CD4-positive, alpha-beta T cell treated with Interleukin-15 for 4 hours (primary cell): ENCODE data around the gene HS3ST6.
"Not testable (repeated sequence)": the region's sequence is repeated elsewhere in the genome, so short reads cannot be mapped to it uniquely, and the experiment has no call there.

ENCODE experiments used
- DNase-seq: peaks from one replicate; pipeline ENCODE4 v3.0.0-alpha.2; 2020; ENCODE audit warnings: low spot score

The HS3ST6 gene

DNA sequence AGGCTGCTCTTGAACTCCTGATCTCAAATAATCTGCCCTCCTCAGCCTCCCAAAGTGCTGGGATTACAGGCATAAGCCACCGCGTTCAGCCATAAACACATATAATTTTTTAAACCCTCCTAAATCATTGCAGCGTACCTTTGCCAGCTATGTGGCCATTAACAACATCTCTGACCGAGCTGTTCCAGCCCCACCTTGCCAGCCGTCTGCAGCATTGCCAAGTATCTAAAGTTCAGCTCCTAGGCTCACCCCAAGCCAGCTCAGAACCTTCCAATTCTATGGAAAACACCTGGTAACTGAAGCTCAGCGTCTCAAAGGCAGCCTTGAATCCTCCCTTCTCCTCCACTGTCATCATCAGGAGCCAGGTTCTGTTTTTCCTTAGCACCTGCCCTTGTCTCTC is 41.1 kb downstream of the HS3ST6 start:
- no peak for DNase-seq

DNA sequence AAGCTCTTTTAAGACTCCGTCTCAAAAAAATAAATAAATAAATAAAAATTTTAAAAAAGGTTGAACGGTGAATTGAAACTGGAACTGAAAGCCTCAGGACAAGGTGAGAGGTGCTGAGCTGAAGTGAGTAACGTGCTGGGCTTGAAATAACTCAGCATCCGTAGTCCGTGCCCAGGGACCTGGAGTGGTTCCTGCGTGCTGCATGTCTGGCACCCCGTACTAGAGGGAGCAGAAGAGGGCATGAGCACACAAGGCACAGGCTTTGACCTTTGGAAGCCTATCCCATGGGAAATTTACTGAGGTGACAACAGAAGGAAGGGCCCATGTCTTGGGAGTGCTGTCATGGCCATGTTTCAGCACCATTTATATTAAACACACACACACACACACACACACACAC is 41.7 kb downstream of the HS3ST6 start:
- no peak for DNase-seq

DNA sequence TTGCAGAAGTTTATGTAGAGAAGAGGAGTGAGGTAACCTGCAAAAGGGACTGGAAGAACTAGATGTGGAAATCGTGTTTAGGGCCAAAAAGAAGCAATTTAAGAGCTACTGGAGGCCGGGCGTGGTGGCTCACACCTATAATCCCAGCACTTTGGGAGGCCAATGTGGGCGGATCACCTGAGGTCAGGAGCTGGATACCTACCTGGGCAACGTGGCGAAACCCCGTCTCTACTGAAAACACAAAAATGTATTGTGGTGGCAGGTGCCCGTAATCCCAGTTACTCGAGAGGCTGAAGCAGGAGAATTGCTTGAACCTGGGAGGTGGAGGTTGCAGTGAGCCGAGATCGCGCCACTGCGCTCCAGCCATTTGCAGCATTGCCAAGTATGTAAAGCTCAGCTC is 42.1 kb downstream of the HS3ST6 start:
- DNase-seq, result not testable (repeated sequence)

DNA sequence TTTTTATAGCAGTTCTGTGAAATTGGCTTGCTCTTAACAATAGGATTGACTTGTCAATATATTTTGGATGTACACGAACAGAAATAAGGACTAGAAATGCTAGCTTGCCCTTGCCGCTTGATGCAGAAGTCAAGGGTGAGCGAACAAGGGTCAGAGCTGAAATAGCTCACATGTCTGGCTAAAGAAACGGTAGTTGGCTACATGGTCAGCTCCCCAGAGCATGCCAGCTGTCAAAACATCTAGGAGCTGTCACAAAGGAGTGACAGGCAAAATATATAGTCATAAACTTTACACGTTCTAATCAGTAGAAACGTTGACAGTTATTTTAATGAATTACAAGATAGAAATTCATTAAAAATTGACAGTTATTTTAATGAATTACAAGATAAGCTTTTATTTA is 43.4 kb downstream of the HS3ST6 start:
- DNase-seq, result no peak

DNA sequence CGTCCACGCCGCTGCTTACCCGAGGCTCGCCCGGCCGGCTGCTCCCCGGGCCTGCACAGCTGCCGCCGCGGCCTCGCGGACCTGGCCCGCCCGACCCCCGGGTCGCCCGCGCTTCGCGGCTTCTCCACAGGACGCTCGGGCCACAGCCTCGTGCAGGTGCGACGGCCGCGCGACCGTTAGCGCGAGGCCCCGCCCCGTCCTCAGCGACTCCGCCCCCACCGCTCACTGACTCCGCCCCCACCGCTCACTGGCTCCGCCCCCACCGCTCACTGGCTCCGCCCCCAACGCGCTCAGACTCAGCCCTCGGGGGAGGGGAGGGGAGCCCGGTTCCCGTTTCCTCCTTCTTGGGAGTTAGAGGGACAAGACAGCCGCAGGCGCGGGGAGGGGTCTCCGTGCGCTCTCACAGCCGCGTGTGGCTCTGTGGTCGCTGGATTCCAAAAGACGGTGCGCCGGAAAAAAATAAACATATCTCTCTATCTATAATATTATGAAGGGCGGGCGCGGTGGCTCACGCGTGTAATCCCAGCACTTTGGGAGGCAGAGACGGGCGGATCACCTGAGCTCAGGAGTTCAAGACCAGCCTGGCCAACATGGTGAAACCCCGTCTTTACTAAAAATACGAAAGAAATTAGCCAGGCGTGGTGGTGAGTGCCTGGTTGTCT is 46.1 kb downstream of the HS3ST6 start, which contains the start of gene MEIOB:
MEIOB (minus strand) TSS at position 191 of the 662 bp plus-strand sequence. CDS start 3,989 bp downstream, outside the sequence.
- no peak for DNase-seq

DNA sequence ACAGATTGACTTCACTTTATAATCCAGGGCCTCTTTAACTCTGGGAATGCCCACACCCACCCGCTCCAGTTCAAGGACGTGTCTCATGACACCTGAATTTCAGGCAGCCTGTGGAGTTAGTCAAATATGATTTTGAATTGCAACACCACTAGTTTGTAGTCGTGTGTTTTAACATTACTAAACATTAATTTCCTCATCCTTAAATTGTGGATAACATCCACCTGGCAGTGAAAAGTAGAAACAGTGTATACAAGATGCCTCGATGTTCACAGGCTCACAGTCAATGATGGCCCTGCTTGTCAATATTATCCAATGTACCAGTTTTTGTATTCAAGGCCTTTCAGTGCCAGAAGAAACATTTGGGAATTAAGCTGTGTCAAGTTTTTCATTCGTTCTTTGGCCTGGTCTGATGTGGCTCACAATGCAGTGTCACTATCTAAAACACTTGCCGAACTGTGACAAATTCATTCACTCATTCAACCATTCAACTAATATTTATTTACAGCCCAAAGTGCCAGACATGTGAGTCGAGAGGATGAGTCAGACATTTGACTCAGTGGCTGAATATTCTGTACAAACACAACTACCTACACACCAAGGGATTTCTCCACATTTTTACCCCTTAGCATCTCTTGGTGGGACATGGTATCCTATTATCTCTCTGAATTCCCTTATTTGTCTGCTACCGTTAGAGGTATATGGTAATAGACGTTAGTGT is 47.7 kb downstream of the HS3ST6 start:
- DNase-seq, result no peak

DNA sequence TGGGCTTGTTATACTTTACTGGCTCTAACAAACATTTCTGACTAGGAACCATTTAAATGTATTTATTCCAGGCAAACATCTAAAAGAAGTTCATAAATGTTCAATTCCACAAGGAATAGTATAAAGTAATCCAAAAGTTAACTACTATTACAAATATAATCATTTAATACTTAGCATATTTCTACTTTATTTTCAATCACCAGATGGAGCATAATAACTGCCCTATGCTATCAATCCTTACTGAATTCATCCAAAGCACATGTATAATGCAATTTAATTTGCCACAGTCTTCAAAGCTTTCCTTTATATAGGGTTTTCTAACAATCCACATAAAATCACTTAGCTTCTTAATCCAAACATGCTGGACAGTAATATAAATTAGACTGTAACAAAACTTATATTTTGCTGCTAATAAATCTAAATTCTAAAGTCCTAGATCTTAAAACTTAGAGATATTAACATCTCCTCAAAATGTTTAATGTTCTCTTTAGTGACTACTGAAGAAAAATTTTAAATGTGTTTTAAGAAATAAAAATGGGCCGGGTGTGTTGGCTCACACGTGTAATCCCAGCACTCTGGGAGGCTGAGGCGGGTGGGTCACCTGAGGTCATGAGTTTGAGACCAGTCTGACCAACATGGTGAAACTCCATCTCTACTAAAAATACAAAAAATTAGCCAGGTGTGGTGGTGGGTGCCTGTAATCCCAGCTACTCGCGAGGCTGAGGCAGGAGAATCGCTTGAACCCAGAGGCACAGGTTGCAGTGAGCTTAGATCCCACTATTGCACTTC is 52.1 kb downstream of the HS3ST6 start:
- DNase-seq, result no peak

DNA sequence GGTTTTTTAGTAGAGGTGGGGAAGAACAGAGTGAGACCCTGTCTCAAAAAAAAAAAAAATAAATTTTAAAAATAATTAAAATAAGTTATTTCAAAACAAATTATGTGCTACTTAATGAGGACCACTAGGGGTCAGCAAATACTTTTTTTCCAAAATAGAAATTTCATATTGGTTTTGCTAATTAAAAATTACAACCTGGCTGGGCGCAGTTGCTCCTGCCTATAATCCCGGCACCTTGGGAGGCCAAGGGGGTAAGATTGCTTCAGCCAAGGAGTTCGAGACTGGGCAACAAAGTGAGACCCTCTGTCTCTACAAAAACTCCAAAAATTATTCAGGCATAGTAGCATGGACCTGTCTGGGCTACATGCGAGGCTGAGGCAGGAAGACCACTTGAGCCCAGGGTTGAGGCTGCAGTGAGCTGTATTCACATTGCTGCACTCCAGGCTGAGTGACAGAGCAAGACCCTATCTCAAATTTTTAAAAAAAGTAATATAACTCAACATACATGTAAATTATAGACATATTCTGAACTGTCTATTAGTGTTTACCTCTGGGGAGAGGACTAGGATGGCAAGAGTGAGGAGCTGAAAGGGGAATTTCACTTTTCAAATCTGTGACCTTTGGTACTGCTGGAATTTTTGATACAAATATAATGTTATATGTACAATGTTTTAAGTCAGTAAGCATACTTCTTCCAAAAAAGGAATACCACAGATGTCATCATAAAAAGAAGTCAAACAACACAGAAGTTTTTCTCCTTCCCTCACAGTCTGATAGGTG is 54.3 kb downstream of the HS3ST6 start:
- DNase-seq, result peak; percentile 29

DNA sequence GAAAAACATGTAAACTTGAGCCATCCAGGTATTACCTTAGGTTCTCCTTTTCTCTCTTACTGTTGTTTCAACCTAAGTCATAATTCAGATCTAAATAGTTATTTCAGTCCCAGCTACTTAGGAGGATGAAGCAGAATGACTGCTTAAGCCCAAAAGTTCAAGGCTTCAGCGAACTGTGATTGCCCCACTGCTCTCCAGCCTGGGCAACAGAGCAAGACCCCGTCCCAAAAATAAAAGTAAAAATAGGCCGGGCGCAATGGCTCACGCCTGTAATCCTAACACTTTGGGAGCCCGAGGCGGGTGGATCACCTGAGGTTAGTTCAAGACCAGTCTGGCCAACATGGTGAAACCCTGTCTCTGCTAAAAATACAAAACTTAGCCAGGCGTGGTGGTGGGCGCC is 55.8 kb downstream of the HS3ST6 start:
- no peak for DNase-seq

DNA sequence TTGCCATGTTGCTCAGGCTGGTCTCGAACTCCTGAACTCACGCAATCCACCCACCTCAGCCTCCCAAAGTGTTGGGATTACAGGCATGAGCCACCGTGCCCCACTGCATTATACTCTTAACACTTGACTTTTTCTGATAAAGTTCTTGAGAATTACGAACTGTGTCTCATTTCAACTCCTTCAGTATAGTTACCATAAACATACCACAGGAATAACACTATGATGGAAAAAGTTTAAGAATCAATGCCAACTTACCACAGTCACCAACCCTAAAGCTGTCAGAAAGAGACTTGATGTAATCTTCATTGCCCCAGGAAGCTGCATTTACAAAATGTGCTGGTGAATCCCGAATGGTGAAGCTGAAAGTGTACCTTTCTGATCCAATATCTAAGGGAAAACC is 56.5 kb downstream of the HS3ST6 start:
- DNase-seq, result no peak
